ENCODE data around the gene UBR3. TPM values are rescaled to one million over a fixed set of nuclear protein-coding genes. Genes with fewer than 3 reads are reported as not detected.

The UBR3 gene
- total RNA-seq, 1 experiment from 2014 or later, result 21.9 TPM

- H2BK15ac ChIP-seq (ENCODE audit: low read depth, low read length), result no peak overlapping the region
These were observed 96.7 kb downstream of the UBR3 start for GRCh38 chr2:169923977-169924376.

More at GRCh38 chr2:169923977-169924376, 96.7 kb downstream of the UBR3 start:
- H2BK12ac ChIP-seq (ENCODE audit: insufficient read length, low read depth, low read length), result no peak overlapping the region
- Mint-ChIP-seq H3K4me3 (no peak overlapping the region), H3K27me3 (ENCODE audit: low read depth) (no peaks in the 10 kb centered on the region), H3K36me3 (ENCODE audit: insufficient read depth in 1 of 3, low read depth in 3 of 3) (peaks cover 0 to 19% (median 8%) of the 10 kb centered on the region in 3 experiments; a peak in 4 of 7 replicates), H3K4me1 (no peaks in the 10 kb centered on the region), H3K27ac (no peak overlapping the region), H3K9me3 (no peaks in the 10 kb centered on the region)
- H4K20me1 ChIP-seq (ENCODE audit: control insufficient read depth, insufficient read depth, insufficient read length), result no peaks in the 10 kb centered on the region
- no peaks in the 10 kb centered on the region for H3K9me3 ChIP-seq (ENCODE audit: control insufficient read depth, low read depth, low read length)
- H2BK5ac ChIP-seq (ENCODE audit: insufficient read length, low read length), result no peak overlapping the region
- TF ChIP-seq CTCF (conservative IDR thresholded peaks at IDR 0.05), result no peak
- no peak overlapping the region for H3K18ac ChIP-seq (ENCODE audit: insufficient read length, low read depth, low read length)
- H3K4me2 ChIP-seq (ENCODE audit: insufficient read depth, insufficient read length, low read length), result no peak overlapping the region
- no peaks in the 10 kb centered on the region for H3K23me2 ChIP-seq (ENCODE audit: insufficient read length, low read depth, low read length, poor library complexity, severe bottlenecking)
- DNase-seq, result no peak
- no peak overlapping the region for H3K56ac ChIP-seq (ENCODE audit: insufficient read length, low read depth, low read length)
- H3K9ac ChIP-seq (ENCODE audit: extremely low read depth, insufficient read length, low read length), result no peak overlapping the region
- H2BK20ac ChIP-seq (ENCODE audit: low read depth, low read length, poor library complexity, severe bottlenecking), result no peak overlapping the region
- no peak overlapping the region for H4K8ac ChIP-seq (replicated peaks; ENCODE audit: insufficient read length, low read depth, low read length)
- H2BK120ac ChIP-seq (ENCODE audit: low read depth, low read length, poor library complexity, severe bottlenecking), result no peak overlapping the region
- no peak overlapping the region for H3K14ac ChIP-seq (ENCODE audit: insufficient read depth, low read length)
- H3T11ph ChIP-seq (ENCODE audit: low read length), result no peak overlapping the region
- no peak overlapping the region for H3K4ac ChIP-seq (ENCODE audit: low read depth, low read length)
- H3K23ac ChIP-seq (ENCODE audit: insufficient read length, low read depth, low read length), result no peak overlapping the region
- no peak overlapping the region for H4K91ac ChIP-seq (ENCODE audit: insufficient read length, low read depth, low read length)
- H2AK5ac ChIP-seq (ENCODE audit: insufficient read length, low read length), result no peak overlapping the region
- H3K27ac ChIP-seq (ENCODE audit: insufficient read length, low read depth, low read length), result no peak overlapping the region
- H3K79me2 ChIP-seq (ENCODE audit: insufficient read depth, low read length), result no peaks in the 10 kb centered on the region
- H4K5ac ChIP-seq (ENCODE audit: insufficient read length, low read depth, low read length), result no peak overlapping the region
- no peaks in the 10 kb centered on the region for H3K27me3 ChIP-seq (ENCODE audit: insufficient read depth, low read length)
- H3K79me1 ChIP-seq (ENCODE audit: insufficient read depth, low read depth, low read length, poor library complexity, severe bottlenecking), result no peaks in the 10 kb centered on the region
- H3K4me1 ChIP-seq (ENCODE audit: insufficient read depth, low read length), result no peaks in the 10 kb centered on the region
- no peak overlapping the region for H2AFZ ChIP-seq (ENCODE audit: low read length)

Data from H9 (cell line).